HG02981 (cell line): ENCODE measurements around the gene TMCC2.
"Not testable (repeated sequence)": the region's sequence is repeated elsewhere in the genome, so short reads cannot be mapped to it uniquely, and the experiment has no call there.

ENCODE experiments used
- ATAC-seq: cut with Tn5 transposase; IDR thresholded peaks from one replicate; pipeline ENCODE4 v1.9.1; 2021; ENCODE audit warnings: mild to moderate bottlenecking, moderate library complexity; ENCODE audit not compliant: unreplicated experiment

The TMCC2 gene

GRCh38 chr1:205275916-205276688 lies 48.4 kb downstream of the TMCC2 start:
- ATAC-seq = no peak

GRCh38 chr1:205276689-205277065 lies 48.9 kb downstream of the TMCC2 start:
- no peak for ATAC-seq

GRCh38 chr1:205279986-205280385 lies 52.2 kb downstream of the TMCC2 start:
- ATAC-seq = no peak

DNA sequence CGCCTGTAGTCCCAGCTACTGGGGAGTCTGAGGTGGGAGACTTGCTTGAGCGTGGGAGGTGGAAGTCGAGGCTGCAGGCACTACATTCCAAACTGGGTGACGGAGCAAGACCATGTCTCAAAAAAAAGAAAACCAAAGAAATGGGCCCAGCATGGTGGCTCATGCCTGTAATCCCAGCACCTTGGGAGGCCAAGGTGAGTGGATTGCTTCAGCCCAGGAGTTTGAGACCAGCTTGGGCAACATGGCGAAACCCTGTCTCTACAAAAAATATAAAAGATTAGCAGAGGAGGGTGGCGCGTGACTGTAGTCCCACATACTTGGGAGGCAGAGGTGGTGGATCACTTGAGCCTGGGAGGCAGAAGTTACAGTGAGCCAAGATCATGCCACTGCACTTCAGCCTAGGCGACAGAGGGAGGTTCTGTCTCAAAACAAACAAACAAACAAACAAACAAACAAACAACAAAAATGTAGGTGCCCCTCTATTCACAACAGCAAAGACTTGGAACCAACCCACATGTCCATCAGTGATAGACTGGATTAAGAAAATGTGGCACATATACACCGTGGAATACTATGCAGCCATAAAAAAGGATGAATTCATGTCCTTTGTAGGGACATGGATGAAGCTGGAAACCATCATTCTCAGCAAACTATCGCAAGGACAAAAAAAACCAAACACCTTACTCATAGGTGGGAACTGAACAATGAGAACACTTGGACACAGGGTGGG lies 53.1 kb downstream of the TMCC2 start:
- not testable (repeated sequence) for ATAC-seq

- no peak for ATAC-seq
Measured at GRCh38 chr1:205283270-205284147, 55.8 kb downstream of the TMCC2 start.

DNA sequence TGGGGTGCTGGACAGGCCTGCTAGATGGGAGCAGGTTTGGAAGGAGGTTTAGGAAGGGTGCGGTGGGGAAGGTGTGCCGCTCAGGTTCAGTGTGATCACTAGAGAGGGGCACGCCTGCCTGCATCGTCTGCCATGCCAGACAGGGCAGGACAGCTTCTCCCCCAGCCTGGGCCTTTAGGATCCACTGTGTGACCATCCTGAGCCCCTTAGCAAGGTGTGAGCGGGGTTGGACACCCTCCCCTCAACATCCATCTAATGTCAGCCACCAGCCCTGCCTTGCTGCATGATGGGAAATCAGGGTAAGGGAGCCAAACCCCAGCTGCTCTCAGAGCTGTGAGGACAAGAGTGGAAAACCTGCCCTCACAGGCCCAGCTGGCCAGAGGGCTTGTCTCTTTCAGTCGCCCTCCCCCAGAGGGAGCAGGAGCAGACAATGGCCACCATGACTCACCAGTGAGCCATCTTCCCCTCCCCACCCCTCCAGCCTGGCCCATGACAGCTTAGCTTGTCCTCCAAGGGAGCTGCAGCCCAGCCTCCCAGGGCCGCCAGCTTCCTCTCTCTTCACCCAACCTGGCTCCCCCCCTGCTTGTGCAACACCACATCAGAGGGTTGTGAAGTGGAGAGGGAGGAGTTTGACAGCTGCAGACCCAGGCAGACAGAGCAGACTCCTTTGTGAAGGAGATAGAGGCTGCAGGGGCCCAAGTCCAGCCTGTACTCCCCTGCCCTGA lies 56.8 kb downstream of the TMCC2 start:
- ATAC-seq = no peak

DNA sequence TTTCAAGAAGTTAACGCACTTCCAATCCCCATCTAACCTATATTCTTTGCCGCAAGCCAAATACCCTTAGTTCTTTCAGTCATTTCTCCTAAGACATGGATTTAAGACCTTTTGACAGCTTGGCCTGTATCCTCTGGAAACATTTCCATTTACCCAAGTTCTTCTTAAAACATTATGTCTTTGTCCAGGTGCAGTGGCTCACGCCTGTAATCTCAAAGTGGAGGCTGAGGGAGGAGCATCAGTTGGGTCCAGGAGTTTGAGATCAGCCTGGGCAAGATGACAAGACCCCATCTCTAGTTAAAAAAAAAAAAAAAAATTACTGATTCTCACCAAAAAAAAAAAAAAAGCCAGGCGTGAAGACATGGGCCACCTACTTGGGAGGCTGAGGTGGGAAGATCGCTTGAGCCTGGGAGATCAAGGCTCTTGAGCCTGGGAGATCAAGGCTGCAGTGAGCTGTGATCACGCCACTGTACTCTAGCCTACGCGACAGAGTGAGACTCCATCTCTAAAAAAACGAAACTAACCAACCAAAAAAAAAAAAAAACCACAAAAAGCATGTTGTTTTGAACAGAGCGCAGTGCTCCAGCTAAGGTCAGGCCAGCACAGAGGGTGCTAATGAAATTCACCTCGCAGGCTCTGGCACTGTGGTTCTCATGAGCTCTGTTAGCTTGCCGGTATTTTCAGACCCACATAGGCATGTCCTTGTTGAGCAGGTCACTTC lies 57.8 kb downstream of the TMCC2 start:
- ATAC-seq = peak; percentile 27

GRCh38 chr1:205286335-205286950 lies 58.7 kb downstream of the TMCC2 start:
- peak; percentile 28 for ATAC-seq

DNA sequence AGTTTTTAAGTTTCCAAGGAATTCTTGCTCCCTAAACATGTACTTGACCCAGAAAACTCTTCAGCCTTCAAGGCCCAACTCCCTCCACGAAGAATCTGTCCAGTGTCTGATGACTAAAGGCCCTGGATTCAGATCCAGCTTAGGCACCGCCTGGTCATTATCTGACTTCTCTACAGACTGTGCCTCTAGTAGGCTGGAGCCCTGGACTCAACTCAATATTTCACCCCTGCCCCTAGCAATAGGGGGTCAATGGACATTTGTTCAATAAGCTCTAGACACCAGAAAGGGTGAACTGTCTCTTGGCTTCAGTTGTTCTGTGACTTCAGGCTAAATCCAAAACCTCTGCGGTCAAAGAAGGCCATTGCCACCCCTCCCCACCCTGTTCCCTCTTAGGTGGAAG lies 59.3 kb downstream of the TMCC2 start:
- ATAC-seq = no peak

DNA sequence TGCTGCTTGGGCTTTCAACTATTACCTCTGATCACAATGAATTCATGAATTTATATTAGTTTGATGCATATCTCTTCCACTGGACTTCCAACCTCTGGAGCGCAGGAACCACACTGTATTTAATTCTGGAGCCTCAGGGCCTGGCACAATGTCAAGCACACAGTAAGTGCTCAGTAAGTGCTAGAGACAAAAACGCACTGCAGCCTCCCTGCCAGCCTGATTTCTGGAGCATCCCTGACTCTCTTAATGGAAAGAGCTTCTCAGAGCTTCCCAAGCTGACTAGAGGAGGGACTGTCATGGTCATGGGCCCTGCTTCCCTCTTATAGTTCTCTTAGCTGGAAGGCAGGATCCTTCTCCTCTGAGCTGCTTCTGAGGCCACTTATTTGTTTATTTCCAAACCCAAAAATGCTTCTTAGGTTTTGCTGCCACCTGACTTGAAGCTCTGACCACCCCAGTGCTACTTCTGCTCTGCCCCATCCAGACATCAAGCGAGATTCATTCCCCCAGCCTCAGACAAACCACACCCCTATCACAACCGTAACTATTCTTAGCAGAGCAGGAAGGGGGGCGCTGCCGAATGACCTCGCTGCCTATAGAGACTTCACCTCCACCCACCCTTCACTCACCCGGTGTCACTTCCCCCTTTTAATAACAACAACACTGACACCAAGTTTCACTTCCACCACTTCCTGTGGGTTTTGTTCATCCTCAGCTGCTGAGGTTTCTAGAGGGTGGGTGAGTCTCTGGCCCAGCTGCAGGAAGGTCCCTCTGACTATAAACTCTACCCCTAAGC lies 60.2 kb downstream of the TMCC2 start:
- ATAC-seq = peak; percentile 84

DNA sequence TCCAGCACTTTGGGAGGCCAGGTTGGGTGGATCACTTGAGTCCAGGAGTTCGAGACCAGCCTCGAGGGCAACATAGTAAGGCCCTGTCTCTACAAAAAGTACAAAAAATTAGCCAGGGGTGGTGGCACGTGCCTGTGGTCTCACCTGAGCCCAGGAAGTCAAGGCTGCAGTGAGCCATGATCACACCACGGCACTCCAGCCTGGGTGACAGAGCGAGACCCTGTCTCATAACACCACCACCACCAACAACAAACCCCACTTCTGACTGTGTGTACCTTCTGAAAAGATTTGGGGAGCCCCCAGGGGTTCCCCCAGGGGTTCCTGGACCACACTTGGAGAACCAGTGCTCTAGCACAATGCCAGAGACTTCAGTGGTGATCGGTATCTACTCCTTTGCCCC lies 63.9 kb downstream of the TMCC2 start:
- no peak for ATAC-seq

- ATAC-seq = no peak
Measured at GRCh38 chr1:205293350-205294074, 65.8 kb downstream of the TMCC2 start.

DNA sequence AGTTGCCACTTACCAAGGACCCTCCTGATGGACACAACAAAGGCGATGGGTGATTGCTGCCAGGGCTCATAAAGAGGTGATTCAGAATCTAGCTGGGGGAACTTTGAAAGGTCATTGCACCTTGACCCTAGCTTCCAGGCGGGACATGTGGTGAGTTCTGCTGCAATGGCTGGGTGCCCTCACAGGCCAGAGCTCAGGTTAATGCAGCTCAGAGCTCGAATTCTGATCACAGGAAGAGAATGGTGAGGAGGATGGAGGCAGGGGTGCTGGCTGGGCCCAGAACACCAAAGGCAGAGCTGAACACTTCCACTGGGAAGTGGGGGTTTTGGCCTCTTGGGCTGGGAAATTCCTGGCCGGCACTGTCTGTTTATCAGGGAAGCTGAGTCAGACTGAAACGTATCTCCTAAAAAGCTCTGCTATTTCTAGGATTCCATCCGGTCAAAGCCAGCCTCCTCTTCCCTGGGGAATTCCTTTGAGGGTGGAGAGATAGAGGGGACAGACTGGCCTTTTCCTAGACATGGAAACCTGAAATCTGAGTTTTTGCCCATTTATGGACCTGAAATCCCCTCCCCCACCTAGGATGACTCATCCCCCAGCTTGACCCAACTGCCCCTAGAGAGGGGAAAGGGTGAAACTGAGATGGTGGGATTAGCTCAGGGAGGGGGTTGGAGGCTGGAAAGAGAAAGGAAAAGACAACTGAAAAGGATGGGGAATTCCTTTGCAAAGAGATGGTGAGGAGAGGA lies 66.6 kb downstream of the TMCC2 start:
- no peak for ATAC-seq

- ATAC-seq = no peak
Measured at GRCh38 chr1:205294934-205295333, 67.2 kb downstream of the TMCC2 start.

- ATAC-seq = no peak
Measured at GRCh38 chr1:205296154-205296553, 68.4 kb downstream of the TMCC2 start.

DNA sequence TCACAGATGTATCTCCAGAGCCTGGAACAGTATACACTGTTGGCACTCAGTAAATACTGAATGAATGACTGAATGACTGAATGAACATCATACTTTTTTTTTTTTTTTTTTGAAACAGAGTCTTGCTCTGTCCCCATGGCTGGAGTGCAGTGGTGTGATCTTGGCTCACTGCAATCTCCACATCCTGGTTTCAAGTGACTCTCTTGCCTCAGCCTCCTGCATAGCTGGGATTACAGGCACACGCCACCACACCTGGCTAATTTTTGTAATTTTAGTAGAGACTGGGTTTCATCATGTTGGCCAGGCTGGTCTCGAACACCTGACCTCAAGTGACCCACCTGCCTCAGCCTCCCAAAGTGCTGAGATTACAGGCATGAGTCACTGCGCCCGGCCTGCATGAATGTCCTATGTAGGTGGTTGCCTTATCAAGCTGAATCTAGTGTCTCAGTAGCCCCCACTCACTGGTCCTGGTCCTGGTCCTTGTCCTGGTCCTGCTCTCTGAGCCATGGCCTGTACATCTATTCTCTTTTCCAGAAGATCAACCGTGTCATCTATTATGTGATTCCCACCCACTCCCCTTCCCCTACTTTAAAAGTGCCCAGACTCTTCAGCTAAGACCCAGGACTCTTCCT lies 69.9 kb downstream of the TMCC2 start:
- ATAC-seq = not testable (repeated sequence)
